ENCODE results near the gene SOX2.

DNA sequence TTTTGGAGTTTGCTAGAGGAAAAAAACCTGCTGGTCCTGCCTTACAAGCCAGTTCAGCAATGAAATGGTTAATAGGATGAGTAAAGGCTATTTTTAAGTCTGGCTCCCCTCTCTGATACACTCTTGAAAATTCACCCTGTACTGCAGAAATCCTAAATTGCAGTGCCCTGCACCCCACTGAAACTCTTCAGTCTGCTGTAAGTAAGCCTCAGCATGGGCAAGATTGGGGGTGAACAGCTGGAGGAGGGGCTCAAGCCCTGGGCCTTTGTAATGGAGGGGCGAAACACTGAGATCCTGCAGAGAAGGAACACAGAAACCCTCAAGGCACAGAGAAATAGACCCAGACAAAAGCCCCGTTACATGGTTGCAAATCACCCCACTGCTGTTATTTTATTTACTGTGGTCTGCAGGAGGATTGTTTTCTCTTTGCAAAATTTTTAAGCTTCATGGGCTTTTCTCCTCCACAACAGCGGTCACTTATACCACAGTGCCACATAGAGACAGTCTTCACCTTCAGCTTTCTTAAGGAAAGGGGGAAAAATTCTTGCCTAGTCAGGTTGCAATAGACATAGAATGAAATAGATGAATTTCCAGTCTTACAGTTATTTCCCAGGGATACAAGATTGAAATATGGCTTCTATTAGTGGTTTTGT lies 45.0 kb downstream of the SOX2 start:
- TF ChIP-seq, protein P1, sequence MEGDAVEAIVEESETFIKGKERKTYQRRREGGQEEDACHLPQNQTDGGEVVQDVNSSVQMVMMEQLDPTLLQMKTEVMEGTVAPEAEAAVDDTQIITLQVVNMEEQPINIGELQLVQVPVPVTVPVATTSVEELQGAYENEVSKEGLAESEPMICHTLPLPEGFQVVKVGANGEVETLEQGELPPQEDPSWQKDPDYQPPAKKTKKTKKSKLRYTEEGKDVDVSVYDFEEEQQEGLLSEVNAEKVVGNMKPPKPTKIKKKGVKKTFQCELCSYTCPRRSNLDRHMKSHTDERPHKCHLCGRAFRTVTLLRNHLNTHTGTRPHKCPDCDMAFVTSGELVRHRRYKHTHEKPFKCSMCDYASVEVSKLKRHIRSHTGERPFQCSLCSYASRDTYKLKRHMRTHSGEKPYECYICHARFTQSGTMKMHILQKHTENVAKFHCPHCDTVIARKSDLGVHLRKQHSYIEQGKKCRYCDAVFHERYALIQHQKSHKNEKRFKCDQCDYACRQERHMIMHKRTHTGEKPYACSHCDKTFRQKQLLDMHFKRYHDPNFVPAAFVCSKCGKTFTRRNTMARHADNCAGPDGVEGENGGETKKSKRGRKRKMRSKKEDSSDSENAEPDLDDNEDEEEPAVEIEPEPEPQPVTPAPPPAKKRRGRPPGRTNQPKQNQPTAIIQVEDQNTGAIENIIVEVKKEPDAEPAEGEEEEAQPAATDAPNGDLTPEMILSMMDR (conservative IDR thresholded peaks at IDR 0.05; ENCODE audit: low read depth, low read length): no peak
- no peak for TF ChIP-seq EZH2phosphoT487 (IDR thresholded peaks at IDR 0.05; ENCODE audit: borderline replicate concordance, low read length)

Measured in PC-3 (cell line).